GF-D8 (cell line): Measurements from ENCODE around the gene MINK1.
A peak's percentile ranks its signal among the peaks of the same experiment; 100 is the strongest.

Experiments
- DNase-seq: peaks from one replicate; lab custom pipeline; 2025; lab: John Stamatoyannopoulos, UW

MINK1 gene

GRCh38 chr17:4833178-4833940, at the start of gene MINK1:
Gene MINK1 (plus strand): TSS chr17:4833340. CDS start chr17:4833584, 244 bp downstream.
- peak; percentile 35 for DNase-seq

- DNase-seq = no peak
These were observed 47.6 kb upstream of the MINK1 start for GRCh38 chr17:4785311-4786105.

GRCh38 chr17:4786106-4786511, 47.0 kb upstream of the MINK1 start, which contains the start of gene VMO1:
Gene VMO1 (minus strand): TSS chr17:4786364. CDS start chr17:4786352, 12 bp downstream.
- no peak for DNase-seq

- DNase-seq = no peak
These were observed 46.6 kb upstream of the MINK1 start for GRCh38 chr17:4786516-4786915.

- no peak for DNase-seq
These were observed 44.9 kb upstream of the MINK1 start for GRCh38 chr17:4788159-4788806.

GRCh38 chr17:4788807-4789700, 44.1 kb upstream of the MINK1 start, which contains the start of gene GLTPD2:
Gene GLTPD2 (plus strand): TSS chr17:4788964. CDS start chr17:4789012, 48 bp downstream.
- DNase-seq = no peak

- DNase-seq = no peak
These were observed 43.5 kb upstream of the MINK1 start for GRCh38 chr17:4789701-4789950.

- peak; percentile 3 for DNase-seq
These were observed 43.0 kb upstream of the MINK1 start for GRCh38 chr17:4789951-4790704.

- DNase-seq = no peak
These were observed 42.4 kb upstream of the MINK1 start for GRCh38 chr17:4790705-4791088.

GRCh38 chr17:4795168-4795567, 38.0 kb upstream of the MINK1 start:
- DNase-seq = no peak

GRCh38 chr17:4796552-4796920, 36.6 kb upstream of the MINK1 start:
- DNase-seq = no peak

GRCh38 chr17:4800462-4801196, 32.5 kb upstream of the MINK1 start:
- no peak for DNase-seq

- DNase-seq = no peak
These were observed 30.9 kb upstream of the MINK1 start, which contains the start of gene C17orf114 for GRCh38 chr17:4802228-4802627. Gene C17orf114 (minus strand): TSS chr17:4802328.

GRCh38 chr17:4806456-4806776, 26.7 kb upstream of the MINK1 start:
- DNase-seq = no peak

- DNase-seq = no peak
These were observed 26.1 kb upstream of the MINK1 start, which contains the start of gene PLD2 for GRCh38 chr17:4806777-4807604. Gene PLD2 (plus strand): TSS chr17:4807152. CDS start chr17:4807773, 621 bp downstream.

- no peak for DNase-seq
These were observed 25.3 kb upstream of the MINK1 start for GRCh38 chr17:4807605-4808377.

- DNase-seq = no peak
These were observed 24.8 kb upstream of the MINK1 start for GRCh38 chr17:4808378-4808767.

- DNase-seq = no peak
These were observed 22.3 kb upstream of the MINK1 start for GRCh38 chr17:4810696-4811290.
